Lung (tissue), 12 donors: Measurements from ENCODE around the gene DOCK8. TPM values are rescaled to one million over a fixed set of nuclear protein-coding genes. Genes with fewer than 3 reads are reported as not detected.

Source experiments
- ATAC-seq: fragments of 200-7000 bp; cut with Tn5 transposase; one replicate; pipeline ENCODE4 v1.9.1; 2020; ENCODE audit warnings: moderate number of reproducible peaks; ENCODE audit not compliant: insufficient read depth, low FRiP score
- DNase-seq, 3 donors: peaks; one replicate each; pipeline ENCODE4 v3.0.0-alpha.2; 2013 to 2017
- H3K27ac ChIP-seq, 2 donors: one replicate each; pipeline ENCODE4 v1.5.1; 2013; ENCODE audit warnings: mild to moderate bottlenecking in 2 of 2, moderate library complexity in 2 of 2, control low read depth in 1 of 2, inconsistent platforms in 1 of 2, low read depth in 1 of 2, low read length in 1 of 2
- H3K27me3 ChIP-seq, 3 donors: one replicate each; pipeline ENCODE4 v1.5.1; 2013; ENCODE audit warnings: low read length in 2 of 3; ENCODE audit not compliant: control insufficient read depth in 3 of 3, insufficient read depth in 3 of 3
- H3K36me3 ChIP-seq, 4 donors: one replicate each; pipeline ENCODE4 v1.5.1; 2013; ENCODE audit warnings: low read length in 4 of 4, mild to moderate bottlenecking in 1 of 4, moderate library complexity in 1 of 4; ENCODE audit not compliant: control insufficient read depth in 4 of 4, insufficient read depth in 4 of 4
- H3K4me1 ChIP-seq, 5 donors: one replicate each; pipeline ENCODE4 v1.5.1; 2013; ENCODE audit warnings: low read length in 5 of 5, mild to moderate bottlenecking in 2 of 5, moderate library complexity in 1 of 5; ENCODE audit not compliant: control insufficient read depth in 5 of 5, insufficient read depth in 5 of 5
- H3K4me3 ChIP-seq: one replicate; pipeline ENCODE4 v1.5.1; 2013; ENCODE audit warnings: mild to moderate bottlenecking, control low read depth, moderate library complexity
- H3K9ac ChIP-seq, 2 donors: one replicate each; pipeline ENCODE4 v1.5.1; 2013; ENCODE audit warnings: low read length in 2 of 2, control low read depth in 1 of 2; ENCODE audit not compliant: insufficient read depth in 1 of 2
- H3K9me3 ChIP-seq, 4 donors: one replicate each; pipeline ENCODE4 v1.5.1; 2013; ENCODE audit warnings: low read length in 3 of 4, mild to moderate bottlenecking in 1 of 4, moderate library complexity in 1 of 4; ENCODE audit not compliant: control insufficient read depth in 4 of 4, insufficient read depth in 3 of 4
- WGBS, 2 donors: extraction: QIAGEN DNeasy Blood & Tissue Kit; methylation state at CpG; one replicate each; pipeline ENCODE4 v1.1.7; 2013; 5-methylcytosine and 5-hydroxymethylcytosine counted together
- polyA plus RNA-seq, 2 donors: library from polyadenylated mRNA; stranded (reverse); fragments of 200-250 nt; gene quantifications; one replicate each; pipeline ENCODE4 v1.2.1, GENCODE V29; 2013
- total RNA-seq, 2 donors: library from RNA; depleted of rRNA in 1 of 2; stranded (reverse); fragments of >200 nt in 1 of 2; gene quantifications; one replicate each; pipeline ENCODE4 v1.2.1, GENCODE V29; 2014 to 2021
- TF ChIP-seq, protein P1 (sequence below): IDR thresholded peaks from 2 replicates; pipeline ENCODE4 v1.5.1; 2012; ENCODE audit warnings: mild to moderate bottlenecking; ENCODE audit errors: control extremely low read depth, extremely low read depth
- donor health status: control.
- donor health status: control.
- donor health status: Bipolar disorder and iron deficiency.
- donor health status: healthy.
- donor health status: DM: yes; HTN: yes; CAD: no.

Gene DOCK8
- total and polyA plus RNA-seq, 4 donors: 9.6 to 75.1 (median 27.3) TPM

GRCh38 chr9:438066-438465 is 223.4 kb downstream of the DOCK8 start:
- peaks cover 0 to 10% (median 6%) of the 10 kb centered on the region in 5 donors for H3K4me1 ChIP-seq
- H3K9ac ChIP-seq: no peak overlapping the region
- DNase-seq: no peak
- TF ChIP-seq, protein P1, sequence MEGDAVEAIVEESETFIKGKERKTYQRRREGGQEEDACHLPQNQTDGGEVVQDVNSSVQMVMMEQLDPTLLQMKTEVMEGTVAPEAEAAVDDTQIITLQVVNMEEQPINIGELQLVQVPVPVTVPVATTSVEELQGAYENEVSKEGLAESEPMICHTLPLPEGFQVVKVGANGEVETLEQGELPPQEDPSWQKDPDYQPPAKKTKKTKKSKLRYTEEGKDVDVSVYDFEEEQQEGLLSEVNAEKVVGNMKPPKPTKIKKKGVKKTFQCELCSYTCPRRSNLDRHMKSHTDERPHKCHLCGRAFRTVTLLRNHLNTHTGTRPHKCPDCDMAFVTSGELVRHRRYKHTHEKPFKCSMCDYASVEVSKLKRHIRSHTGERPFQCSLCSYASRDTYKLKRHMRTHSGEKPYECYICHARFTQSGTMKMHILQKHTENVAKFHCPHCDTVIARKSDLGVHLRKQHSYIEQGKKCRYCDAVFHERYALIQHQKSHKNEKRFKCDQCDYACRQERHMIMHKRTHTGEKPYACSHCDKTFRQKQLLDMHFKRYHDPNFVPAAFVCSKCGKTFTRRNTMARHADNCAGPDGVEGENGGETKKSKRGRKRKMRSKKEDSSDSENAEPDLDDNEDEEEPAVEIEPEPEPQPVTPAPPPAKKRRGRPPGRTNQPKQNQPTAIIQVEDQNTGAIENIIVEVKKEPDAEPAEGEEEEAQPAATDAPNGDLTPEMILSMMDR: no peak
- peak overlapping the region in 1 of 2 donors; percentile 41 for H3K27ac ChIP-seq
- H3K36me3 ChIP-seq: peaks cover 0 to 4% (median 0%) of the 10 kb centered on the region in 4 donors
- H3K4me3 ChIP-seq: no peak overlapping the region
- H3K9me3 ChIP-seq: peaks cover 0 to 2% (median 0%) of the 10 kb centered on the region in 4 donors
- 52 to 68% methylated on average over 2 of the region's 2 CpGs for WGBS, 2 donors
- ATAC-seq: no peak
- H3K27me3 ChIP-seq: no peaks in the 10 kb centered on the region

DNA sequence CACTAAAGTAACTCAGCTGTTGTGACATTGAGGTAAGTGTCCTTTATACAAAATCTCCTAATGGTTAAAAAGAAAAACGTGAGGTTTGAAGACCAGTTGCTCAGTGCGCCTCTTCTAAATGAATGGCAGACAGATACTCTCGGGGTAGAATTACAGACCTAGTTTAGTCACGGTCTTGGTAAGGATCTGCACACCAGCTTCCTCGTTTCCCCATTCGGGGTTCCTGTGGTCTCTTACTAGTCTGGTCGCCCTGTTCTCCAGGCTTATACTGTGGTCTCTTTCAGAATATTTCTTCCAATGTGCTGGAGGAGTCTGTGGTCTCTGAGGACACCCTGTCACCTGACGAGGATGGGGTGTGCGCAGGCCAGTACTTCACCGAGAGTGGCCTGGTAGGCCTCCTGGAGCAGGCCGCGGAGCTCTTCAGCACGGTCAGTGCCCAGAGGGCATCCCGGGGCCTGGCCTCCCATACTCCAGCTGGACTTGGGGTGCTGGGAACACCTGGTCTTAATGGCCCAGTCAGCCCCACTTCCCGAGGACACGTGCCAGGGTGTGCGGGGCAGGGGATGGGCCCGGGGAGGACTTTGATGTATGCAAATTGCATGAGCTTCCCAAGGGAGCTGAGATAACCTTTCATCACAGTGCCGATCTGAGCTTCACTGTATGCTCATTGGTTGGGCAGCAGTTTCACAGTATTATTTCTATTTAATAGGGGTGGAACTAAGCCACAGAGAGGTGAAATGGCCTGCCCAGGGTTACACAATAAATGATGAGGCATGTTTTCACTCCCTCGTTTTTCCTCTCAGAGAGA is 224.5 kb downstream of the DOCK8 start:
- peaks cover 0 to 2% (median 0%) of the 10 kb centered on the region in 4 donors for H3K9me3 ChIP-seq
- H3K36me3 ChIP-seq: peaks cover 0 to 4% (median 0%) of the 10 kb centered on the region in 4 donors
- peak overlapping the region in 1 of 2 donors; percentile 1 for H3K27ac ChIP-seq
- H3K9ac ChIP-seq: no peak overlapping the region
- ATAC-seq (peak; percentile 48), DNase-seq (peak in 2 of 3 donors; percentile 15 to 30)
- no peaks in the 10 kb centered on the region for H3K27me3 ChIP-seq
- 68 to 82% methylated on average over 20 of the region's 20 CpGs for WGBS, 2 donors
- no peak overlapping the region for H3K4me3 ChIP-seq
- TF ChIP-seq, protein P1: no peak
- H3K4me1 ChIP-seq: peaks cover 0 to 10% (median 6%) of the 10 kb centered on the region in 5 donors

GRCh38 chr9:441126-441525 is 226.5 kb downstream of the DOCK8 start:
- Histone ChIP-seq H3K27me3 (no peaks in the 10 kb centered on the region), H3K36me3 (peaks cover 0 to 4% (median 0%) of the 10 kb centered on the region in 4 donors), H3K9ac (no peak overlapping the region), H3K4me1 (peaks cover 0 to 13% (median 7%) of the 10 kb centered on the region in 5 donors), H3K27ac (no peak overlapping the region), H3K4me3 (no peak overlapping the region), H3K9me3 (peaks cover 0 to 2% (median 0%) of the 10 kb centered on the region in 4 donors)
- TF ChIP-seq, protein P1: no peak
- DNase-seq (no peak), ATAC-seq (no peak)
- WGBS, 2 donors: 87 to 93% methylated on average over 7 of the region's 7 CpGs
